NOMO-1 (cell line): Measurements from ENCODE around the gene CHD9NB.
"Not testable (repeated sequence)": the region's sequence is repeated elsewhere in the genome, so short reads cannot be mapped to it uniquely, and the experiment has no call there.

Source experiments
- DNase-seq, 2 experiments: peaks; one replicate each; lab custom pipeline; 2025; ENCODE audit not compliant: unreplicated experiment in 2 of 2; lab: John Stamatoyannopoulos, UW

CHD9NB gene

DNA sequence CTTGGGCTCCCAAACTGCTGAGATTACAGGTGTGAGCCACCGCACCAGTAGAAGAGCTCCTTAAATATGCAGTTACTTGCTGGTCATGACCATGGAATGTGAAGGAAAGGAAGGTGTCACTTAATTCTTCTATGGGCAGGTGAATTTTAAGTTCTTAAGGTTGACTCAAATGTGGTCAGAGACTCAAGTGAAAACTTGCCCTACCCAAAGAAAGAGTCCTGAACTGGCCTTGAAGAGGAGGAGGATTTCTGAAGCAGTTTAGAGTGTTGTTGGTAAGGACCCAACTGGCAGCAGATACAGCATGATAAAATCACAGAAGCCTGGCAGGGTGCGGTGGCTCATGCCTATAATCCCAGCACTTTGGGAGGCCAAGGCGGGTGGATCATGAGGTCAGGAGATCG is 31.4 kb upstream of the CHD9NB start:
- no peak for DNase-seq

DNA sequence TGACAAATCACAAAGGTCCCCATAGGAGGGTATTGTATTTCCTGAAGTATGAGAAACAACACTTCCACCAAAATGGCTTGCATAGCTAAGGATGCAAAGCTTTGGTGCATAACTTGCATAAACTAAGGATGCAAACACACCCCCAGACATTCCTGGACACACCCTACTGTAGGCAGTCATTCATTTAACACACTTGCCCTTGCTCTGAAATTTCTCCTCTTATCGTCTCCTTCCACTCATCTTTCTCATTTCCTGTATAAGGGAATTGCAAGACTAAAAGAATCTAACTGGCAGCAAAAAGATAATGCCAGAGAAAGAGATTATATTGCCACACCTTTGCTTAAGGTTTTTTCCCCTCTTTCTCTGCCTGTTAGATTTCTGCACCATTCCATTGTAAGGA is 30.4 kb upstream of the CHD9NB start:
- DNase-seq, result no peak

GRCh38 chr16:53082509-53082908 is 29.8 kb upstream of the CHD9NB start:
- no peak for DNase-seq

DNA sequence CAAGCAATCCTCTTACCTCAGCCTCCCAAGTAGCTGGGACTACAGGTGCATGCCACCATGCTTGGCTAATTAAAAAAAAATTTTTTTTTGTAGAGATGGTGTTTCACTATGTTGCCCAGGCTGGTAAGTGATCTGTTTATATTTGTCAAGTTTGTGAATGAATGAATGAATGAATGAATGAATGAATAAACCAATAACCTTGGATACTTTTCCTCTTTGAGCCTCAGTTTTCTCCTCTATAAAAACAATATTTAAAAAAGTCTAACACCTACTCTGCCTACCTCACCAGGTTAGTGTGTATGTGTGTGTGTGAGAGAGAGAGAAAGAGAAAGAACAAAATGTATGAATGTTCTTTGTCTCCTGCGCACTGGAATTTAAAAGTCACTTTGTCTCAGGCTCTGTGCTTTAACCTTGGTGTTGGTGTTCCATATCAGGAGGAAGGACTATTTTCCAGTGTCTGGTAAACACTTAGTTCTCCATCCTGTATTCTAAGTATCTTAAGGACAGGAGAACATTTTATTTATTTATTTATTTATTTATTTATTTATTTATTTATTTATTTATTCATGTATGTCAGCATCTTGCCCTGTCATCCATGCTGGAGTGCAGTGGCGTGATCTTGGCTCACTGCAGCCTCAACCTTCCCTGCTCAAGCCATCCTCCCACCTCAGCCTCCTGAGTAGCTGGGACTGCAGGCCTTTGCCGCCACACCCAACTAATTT is 29.1 kb upstream of the CHD9NB start:
- DNase-seq, result no peak

DNA sequence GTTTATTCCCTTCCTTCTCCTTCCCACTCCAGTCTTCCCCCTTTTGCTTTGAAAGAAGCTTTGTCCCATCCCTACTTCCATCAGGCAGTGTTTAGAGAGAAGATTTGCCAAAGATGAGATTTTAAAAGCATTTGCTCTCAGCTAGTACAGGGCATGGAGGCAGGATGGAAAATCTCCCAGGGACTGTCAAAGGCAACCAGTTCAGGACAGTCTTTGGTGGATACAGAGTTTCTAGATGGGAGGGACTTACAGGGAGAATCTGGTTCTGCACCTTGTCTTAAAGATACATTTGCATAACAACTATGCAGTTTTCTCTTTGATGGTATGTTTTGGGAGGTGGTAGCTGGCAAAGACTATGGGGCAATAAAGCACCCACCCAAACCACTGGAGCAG is 28.3 kb upstream of the CHD9NB start:
- no peak for DNase-seq

DNA sequence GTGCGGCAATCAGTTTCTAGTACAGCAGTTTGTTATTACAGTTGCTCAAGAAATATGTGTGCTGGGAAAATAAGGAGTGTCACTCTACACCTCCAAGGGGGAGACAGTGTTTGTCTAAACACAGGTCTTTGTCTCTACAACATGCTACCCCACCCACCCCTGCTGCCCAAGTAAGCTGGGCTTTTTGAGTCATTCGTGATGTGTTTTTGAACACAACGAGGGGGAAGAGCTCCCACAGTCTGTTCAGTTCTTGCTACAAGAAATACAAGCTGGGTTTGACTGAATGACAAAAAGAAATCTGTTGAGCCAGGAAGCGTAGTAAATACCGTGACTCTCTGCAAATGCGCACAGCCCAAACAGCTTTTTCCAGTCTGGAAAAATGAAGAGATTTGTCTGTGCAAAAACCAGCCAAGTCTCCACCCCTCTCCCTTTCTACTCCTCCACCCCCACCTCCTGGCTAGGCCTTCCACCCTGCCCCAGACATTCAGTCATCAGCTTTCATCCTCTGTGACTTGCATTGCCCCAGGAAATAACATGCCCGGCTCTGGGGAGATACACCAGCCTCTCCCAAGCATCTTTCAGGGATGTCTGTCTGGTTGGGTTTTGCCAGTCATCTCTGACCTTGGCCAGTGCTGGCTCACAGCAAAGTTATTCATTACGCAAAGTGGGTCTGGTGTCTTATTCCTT is 27.8 kb upstream of the CHD9NB start:
- no peak for DNase-seq

DNA sequence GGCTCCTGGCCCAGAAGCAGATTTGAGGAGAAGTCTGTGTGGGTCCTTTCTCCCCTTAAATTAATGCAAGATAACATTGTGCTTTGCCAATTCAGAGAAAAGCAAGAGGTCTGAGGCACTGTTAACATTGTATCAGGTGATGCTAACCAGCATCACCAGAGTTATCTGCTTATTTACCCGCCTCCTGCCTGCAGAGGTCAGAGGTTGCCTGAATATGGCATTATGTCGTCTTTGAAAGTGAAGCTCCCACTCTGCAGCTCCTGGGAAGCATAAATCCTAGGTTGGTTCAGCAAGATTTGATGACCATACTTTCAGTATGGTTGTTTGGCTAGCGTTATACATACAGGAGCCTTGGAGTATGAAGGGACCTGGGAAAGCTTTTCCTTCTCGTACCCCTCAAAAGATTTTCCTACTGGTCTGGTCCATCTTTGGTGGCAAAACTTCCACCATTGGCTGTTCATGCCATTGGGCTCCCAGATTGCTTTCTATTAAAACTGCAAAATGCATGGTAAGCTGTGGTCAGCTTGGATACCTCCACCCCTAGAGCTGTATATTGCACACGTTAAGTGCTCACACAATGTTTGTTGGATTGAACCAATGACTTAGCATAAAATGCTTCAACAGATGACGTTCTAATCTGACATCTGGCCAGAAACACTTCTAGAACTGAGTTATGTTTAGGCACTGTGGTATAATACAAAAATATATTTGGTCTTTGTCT is 26.2 kb upstream of the CHD9NB start:
- DNase-seq, result no peak

DNA sequence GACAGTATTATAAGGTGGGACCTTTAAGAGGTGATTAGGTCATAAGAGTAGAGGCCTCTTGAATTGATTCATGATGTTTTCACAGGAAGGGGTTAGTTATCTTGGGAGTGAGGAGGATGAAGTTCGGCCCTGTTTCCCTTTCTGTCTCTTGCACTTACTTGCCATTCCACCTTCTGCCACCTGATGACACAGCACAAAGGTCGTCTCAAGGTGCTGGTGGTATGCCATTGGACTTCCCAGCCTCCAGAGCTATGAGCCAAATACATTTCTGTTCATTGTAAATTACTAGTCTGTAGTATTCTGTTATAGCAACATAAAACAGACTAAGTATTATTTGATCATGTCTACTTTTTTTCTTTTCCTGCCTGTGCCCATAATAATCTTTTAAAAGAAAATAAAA is 25.6 kb upstream of the CHD9NB start:
- no peak for DNase-seq

GRCh38 chr16:53075461-53075860 is 22.8 kb upstream of the CHD9NB start:
- DNase-seq, result not testable (repeated sequence)

DNA sequence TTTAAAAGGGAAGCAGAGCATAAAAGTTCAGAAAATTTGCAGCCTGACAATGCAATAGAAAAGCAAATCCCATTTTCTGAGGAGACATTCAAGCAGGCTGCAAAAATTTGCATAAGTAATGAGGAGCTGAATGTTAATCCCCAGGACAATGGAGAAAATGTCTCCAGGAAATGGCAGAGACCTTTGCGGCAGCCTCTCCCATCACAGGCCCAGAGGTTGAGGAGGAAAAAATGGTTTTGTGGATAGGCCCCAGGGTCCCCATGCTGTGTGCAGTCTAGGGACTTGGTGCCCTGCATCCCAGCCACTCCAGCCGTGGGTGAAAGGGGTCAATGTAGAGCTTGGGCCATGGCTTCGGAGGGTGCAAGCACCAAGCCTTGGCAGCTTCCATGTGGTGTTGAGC is 21.6 kb upstream of the CHD9NB start:
- not testable (repeated sequence) for DNase-seq

- no peak for DNase-seq
Observed at GRCh38 chr16:53073022-53073421, 20.3 kb upstream of the CHD9NB start.

DNA sequence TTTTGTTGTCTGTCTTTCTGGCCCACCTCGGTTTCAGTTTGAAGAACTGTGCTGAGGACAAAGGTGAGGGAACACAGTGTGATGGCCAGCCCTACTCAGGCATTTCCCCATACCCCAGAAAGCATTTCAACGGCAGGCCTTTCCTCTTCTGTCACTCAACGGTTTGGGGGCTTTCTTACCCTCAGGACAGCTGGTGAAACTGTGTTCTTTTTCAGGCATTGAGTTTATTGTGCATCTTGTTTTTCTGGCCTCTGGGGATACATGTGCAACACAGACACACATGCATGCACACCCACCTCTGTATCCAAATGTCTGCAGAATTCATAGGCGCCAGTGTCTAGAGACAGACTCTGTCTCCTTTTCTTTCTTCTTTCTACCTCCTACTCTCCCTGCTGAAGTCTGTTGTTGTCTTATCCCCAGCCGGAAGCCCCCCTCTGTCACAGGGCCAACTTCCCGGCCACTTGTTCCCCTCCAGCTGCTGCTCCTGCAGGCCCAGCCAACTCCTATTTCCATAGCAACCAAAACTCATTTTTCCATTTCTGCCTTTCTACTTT is 19.1 kb upstream of the CHD9NB start:
- DNase-seq, result no peak

- DNase-seq, result no peak
Observed at GRCh38 chr16:53069772-53070171, 17.1 kb upstream of the CHD9NB start.

DNA sequence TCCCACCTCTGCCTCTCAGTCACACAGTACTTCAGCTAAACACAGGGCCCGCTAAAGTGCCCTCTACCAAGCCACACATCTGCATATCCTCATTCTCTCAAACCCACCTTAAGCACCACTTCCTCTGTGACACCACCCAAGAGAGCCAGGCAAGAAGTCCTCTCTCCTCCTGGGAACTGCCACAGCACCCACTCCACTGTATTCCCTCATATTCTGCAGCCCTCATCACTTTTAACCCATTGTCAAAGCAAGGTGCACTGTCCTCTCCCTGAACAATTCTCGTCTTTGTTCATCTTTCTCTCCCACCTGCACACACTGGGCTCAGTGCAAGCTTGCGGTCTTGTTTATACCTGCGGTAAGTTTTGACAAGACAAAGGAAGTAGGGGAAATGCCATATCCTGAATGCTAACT is 15.7 kb upstream of the CHD9NB start:
- DNase-seq, result no peak

DNA sequence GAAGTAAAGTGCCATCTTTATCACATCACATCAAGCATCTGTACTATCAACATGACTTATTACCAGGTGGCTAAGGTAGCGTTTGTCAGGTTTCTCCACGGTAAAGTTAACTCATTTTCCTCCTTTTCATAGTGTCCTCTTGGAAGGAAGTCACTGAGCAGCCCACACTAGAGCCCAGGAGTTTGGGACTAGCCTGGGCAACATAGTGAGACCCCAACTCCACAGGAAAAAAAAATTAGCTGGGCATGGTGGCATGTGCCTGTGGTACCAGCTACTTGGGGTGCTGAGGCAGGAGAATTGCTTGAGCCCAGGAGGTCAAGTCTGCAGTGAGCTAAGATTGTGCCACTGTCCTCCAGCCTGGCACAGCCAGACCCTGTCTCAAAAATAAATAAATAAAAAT is 15.0 kb upstream of the CHD9NB start:
- DNase-seq, result no peak

- DNase-seq, result no peak
Observed at GRCh38 chr16:53065461-53066061, 12.9 kb upstream of the CHD9NB start.

DNA sequence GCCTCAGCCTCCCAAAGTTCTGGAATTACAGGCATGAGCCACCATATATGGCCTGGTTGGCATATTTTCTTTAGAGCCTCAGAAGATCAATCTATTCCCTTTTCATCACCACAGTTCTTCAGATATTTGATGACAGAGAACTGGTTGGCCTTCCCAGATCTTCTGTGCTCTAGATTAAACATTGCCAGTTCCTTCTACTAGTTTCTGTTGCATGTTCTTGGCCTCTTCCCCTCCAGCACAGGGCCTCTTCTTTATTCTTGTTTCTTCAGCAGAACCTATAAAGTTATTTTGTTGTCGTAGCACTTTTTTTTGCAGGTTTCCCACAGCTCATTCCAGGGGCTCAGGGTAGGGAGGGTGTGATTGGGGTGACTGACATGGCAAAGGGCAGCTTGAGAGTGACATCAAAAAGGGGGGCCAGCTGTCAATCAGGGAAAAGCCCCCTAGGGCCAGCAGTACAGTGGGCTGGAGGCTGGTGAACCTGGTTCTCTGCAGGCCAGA is 11.4 kb upstream of the CHD9NB start:
- DNase-seq, result peak in 1 of 2 experiments; percentile 15

DNA sequence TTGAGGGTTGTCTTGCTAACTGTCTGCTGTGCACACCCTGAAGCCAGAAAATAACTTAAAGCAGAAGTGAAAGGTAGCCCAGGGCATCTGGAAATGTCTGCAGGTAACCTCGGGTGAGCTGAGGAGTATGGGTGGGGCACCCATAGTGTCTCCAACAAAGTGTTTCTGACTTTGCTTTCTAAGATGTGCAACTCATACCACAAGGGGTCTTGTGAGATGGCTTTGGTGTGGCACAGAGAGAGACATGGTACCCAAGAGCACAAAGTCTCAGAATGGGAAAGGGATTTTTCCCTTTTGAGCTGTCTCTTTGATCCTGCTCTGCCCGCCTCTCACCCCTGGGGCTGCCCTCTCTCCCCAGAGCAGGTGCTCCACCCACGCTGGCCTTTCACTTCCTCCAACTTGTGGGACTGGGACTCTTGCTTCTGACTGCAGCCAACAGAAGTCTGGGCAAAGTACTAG is 9.0 kb upstream of the CHD9NB start:
- peak; percentile 45 to 75 for DNase-seq

DNA sequence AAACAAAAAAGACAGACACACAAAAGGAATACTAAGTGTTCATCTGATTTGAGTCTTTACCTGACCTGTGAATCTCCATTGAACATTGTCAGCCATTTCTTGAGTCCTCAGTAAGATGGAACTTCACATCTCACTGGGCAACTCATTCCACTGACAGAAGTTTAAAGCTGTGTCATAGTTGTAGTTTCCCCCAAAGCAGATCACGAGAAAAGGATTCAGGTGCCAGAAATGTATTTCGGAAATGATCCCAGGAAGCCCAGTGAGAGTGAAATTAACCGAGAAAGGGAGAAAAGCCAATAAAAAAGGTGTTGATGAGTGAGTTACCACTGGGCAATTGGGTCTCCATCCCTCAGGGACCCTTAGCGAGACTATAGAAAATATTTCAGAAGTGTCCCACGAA is 8.6 kb upstream of the CHD9NB start:
- no peak for DNase-seq

GRCh38 chr16:53059672-53060071 is 7.0 kb upstream of the CHD9NB start:
- DNase-seq, result no peak

DNA sequence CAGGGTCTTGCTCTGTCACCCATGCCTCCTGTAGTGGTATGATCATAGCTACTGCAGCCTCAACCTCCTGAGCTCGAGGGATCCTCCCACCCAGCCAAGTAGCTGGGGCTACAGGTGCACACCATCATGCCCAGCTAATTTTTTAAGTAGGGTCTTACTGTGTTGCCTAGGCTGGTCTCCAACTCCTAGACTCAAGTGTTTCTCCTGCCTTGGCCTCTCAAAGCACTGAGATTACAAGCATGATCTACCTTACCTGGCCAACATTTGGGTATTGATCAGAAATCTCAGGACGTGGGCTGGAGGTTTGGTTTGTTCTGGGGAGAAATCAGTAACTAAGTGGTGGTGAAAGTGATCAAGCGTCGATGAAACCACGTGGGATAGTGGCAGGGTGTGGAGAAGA is 6.2 kb upstream of the CHD9NB start:
- no peak for DNase-seq
